Type B pancreatic cell (in vitro differentiated cells): Measurements from ENCODE around the gene TPM4. TPM values are rescaled to one million over a fixed set of nuclear protein-coding genes. Genes with fewer than 3 reads are reported as not detected.

Experiments used
- DNase-seq: peaks from one replicate; pipeline ENCODE4 v3.0.0; 2021; ENCODE audit warnings: mixed read lengths; ENCODE audit not compliant: unreplicated experiment; ENCODE audit errors: extremely low spot score
- H3K27ac Mint-ChIP-seq: 2 replicates; pipeline ENCODE4 v1.8.0; 2021; ENCODE audit warnings: mild to moderate bottlenecking, mixed read lengths
- H3K27me3 Mint-ChIP-seq: 2 replicates; pipeline ENCODE4 v1.8.0; 2021; ENCODE audit warnings: mixed read lengths
- H3K36me3 Mint-ChIP-seq: 2 replicates; pipeline ENCODE4 v1.8.0; 2021; ENCODE audit warnings: mixed read lengths
- H3K4me1 Mint-ChIP-seq: one replicate; pipeline ENCODE4 v1.8.0; 2021; ENCODE audit warnings: mixed read lengths; ENCODE audit not compliant: unreplicated experiment
- H3K4me3 Mint-ChIP-seq: 2 replicates; pipeline ENCODE4 v1.8.0; 2021; ENCODE audit warnings: mild to moderate bottlenecking, mixed read lengths
- H3K9me3 Mint-ChIP-seq: 2 replicates; pipeline ENCODE4 v1.8.0; 2021; ENCODE audit warnings: mixed read lengths
- CTCF ChIP-seq: fragments of 200-600 bp; sonication (generic); conservative IDR thresholded peaks from 2 replicates; pipeline ENCODE4 v1.5.0; 2021; ENCODE audit warnings: antibody characterized with exemption, mild to moderate bottlenecking
- total RNA-seq: library from RNA; stranded (reverse); gene quantifications from 2 replicates; pipeline ENCODE4 v1.2.1, GENCODE V29; 2021; ENCODE audit warnings: low replicate concordance

The TPM4 gene
- total RNA-seq, 1 donor from 2014 or later = 425 TPM

- DNase-seq = no peak
- no peaks in the 10 kb centered on the region for H3K9me3 Mint-ChIP-seq
- TF ChIP-seq CTCF = no peak
- no peak overlapping the region for H3K27ac Mint-ChIP-seq
- no peak overlapping the region for H3K4me3 Mint-ChIP-seq
- H3K27me3 Mint-ChIP-seq = no peaks in the 10 kb centered on the region
- H3K4me1 Mint-ChIP-seq = peaks cover 3% of the 10 kb centered on the region
- no peaks in the 10 kb centered on the region for H3K36me3 Mint-ChIP-seq
Observed at GRCh38 chr19:16141043-16141442, 64.7 kb downstream of the TPM4 start.

- Mint-ChIP-seq H3K9me3 (no peaks in the 10 kb centered on the region), H3K4me1 (peaks cover 3% of the 10 kb centered on the region), H3K27me3 (no peaks in the 10 kb centered on the region), H3K4me3 (no peak overlapping the region), H3K36me3 (no peaks in the 10 kb centered on the region), H3K27ac (no peak overlapping the region)
- no peak for DNase-seq
- no peak for TF ChIP-seq CTCF
Observed at GRCh38 chr19:16142032-16142580, 65.8 kb downstream of the TPM4 start.

- TF ChIP-seq CTCF = no peak
- Mint-ChIP-seq H3K4me3 (peak within 1 kb of the TSS; percentile 58), H3K9me3 (no peaks in the 10 kb centered on the region), H3K27me3 (no peaks in the 10 kb centered on the region), H3K36me3 (no peaks in the 10 kb centered on the region), H3K4me1 (peaks cover 3% of the 10 kb centered on the region), H3K27ac (peak within 1 kb of the TSS; percentile 72)
- no peak for DNase-seq
Observed at GRCh38 chr19:16143399-16144215, 67.3 kb downstream of the TPM4 start, which contains the start of gene HSH2D. TSS of gene HSH2D (plus strand) at chr19:16143685. CDS start at chr19:16148751, 5,066 bp downstream.

- H3K27ac Mint-ChIP-seq = peak overlapping the region; percentile 72
- no peak for TF ChIP-seq CTCF
- H3K4me1 Mint-ChIP-seq = peaks cover 3% of the 10 kb centered on the region
- DNase-seq = no peak
- H3K4me3 Mint-ChIP-seq = no peak overlapping the region
- H3K36me3 Mint-ChIP-seq = no peaks in the 10 kb centered on the region
- H3K9me3 Mint-ChIP-seq = no peaks in the 10 kb centered on the region
- no peaks in the 10 kb centered on the region for H3K27me3 Mint-ChIP-seq
Observed at GRCh38 chr19:16144216-16144581, 67.9 kb downstream of the TPM4 start.

- no peak for DNase-seq
- H3K27me3 Mint-ChIP-seq = no peaks in the 10 kb centered on the region
- H3K36me3 Mint-ChIP-seq = no peaks in the 10 kb centered on the region
- H3K4me3 Mint-ChIP-seq = no peak overlapping the region
- TF ChIP-seq CTCF = no peak
- H3K9me3 Mint-ChIP-seq = no peaks in the 10 kb centered on the region
- peaks cover 3% of the 10 kb centered on the region for H3K4me1 Mint-ChIP-seq
- no peak overlapping the region for H3K27ac Mint-ChIP-seq
Observed at GRCh38 chr19:16146112-16146511, 69.8 kb downstream of the TPM4 start.
